H1 (cell line): ENCODE measurements around the gene C16orf54. TPM values are rescaled to one million over a fixed set of nuclear protein-coding genes. Genes with fewer than 3 reads are reported as not detected.

Source experiments
- CTCF ChIA-PET: fragments of 300-600 bp; sonication (Branson Sonifier 250); formaldehyde crosslinking; loops from one replicate; lab custom pipeline; 2021; ENCODE audit not compliant: partially characterized antibody; lab: Charles Lee
- POLR2A ChIA-PET: fragments of 300-600 bp; sonication (Branson Sonifier 250); formaldehyde crosslinking; loops from one replicate; lab custom pipeline; 2021; ENCODE audit warnings: inconsistent platforms; ENCODE audit not compliant: partially characterized antibody; lab: Charles Lee
- DNase-seq, 2 experiments: peaks; one replicate each; pipeline versions ENCODE4 v3.0.0 to v3.0.0-alpha.2; 2010 to 2022; ENCODE audit warnings: low spot score in 2 of 2, low read depth in 1 of 2, mixed read lengths in 1 of 2
- FAIRE-seq: peaks from 2 replicates; lab custom pipeline; 2011; peaks lifted over from hg19 to GRCh38; lab: Jason Lieb, UNC
- H2AFZ ChIP-seq: 2 replicates; pipeline ENCODE4 v1.8.1; 2012; ENCODE audit warnings: low read length, inconsistent platforms
- H2AK5ac ChIP-seq: 2 replicates; pipeline ENCODE4 v1.6.1; 2013; ENCODE audit warnings: low read depth, low read length
- H2BK120ac ChIP-seq: replicated peaks from 2 replicates; pipeline ENCODE3; 2013; ENCODE audit warnings: low read depth, low read length, inconsistent platforms
- H2BK12ac ChIP-seq: 2 replicates; pipeline ENCODE4 v1.6.1; 2013; ENCODE audit warnings: low read depth, low read length
- H2BK15ac ChIP-seq: 2 replicates; pipeline ENCODE4 v1.6.1; 2013; ENCODE audit warnings: low read length
- H2BK20ac ChIP-seq: 2 replicates; pipeline ENCODE4 v1.6.1; 2013; ENCODE audit warnings: low read length
- H2BK5ac ChIP-seq: 2 replicates; pipeline ENCODE4 v1.6.1; 2013; ENCODE audit warnings: low read depth, low read length
- H3K14ac ChIP-seq: 2 replicates; pipeline ENCODE4 v1.6.1; 2013; ENCODE audit warnings: inconsistent platforms; ENCODE audit not compliant: insufficient read length
- H3K18ac ChIP-seq: 2 replicates; pipeline ENCODE4 v1.6.1; 2013; ENCODE audit warnings: low read length; ENCODE audit errors: extremely low read depth
- H3K23ac ChIP-seq: 2 replicates; pipeline ENCODE4 v1.6.1; 2013; ENCODE audit warnings: inconsistent platforms; ENCODE audit not compliant: insufficient read length
- H3K23me2 ChIP-seq: 2 replicates; pipeline ENCODE4 v1.6.1; 2013; ENCODE audit warnings: low read depth, low read length
- H3K27ac ChIP-seq: 2 replicates; pipeline ENCODE4 v1.6.1; 2011; ENCODE audit warnings: low read depth, low read length, inconsistent platforms
- H3K27me3 ChIP-seq, 4 experiments: replicated peaks in 1 of 4; 1 replicate in 1 of 4; 2 replicates in 3 of 4; pipeline versions ENCODE4 v1.6.1 to v1.8.1; 2011 to 2013; ENCODE audit warnings: low read length in 3 of 4, mild to moderate bottlenecking in 3 of 4, inconsistent platforms in 2 of 4, mixed read lengths in 2 of 4, moderate library complexity in 1 of 4; ENCODE audit not compliant: control insufficient read depth in 3 of 4, insufficient read depth in 3 of 4; ENCODE audit errors: extremely low read depth in 1 of 4
- H3K36me3 ChIP-seq, 4 experiments: 2 replicates each; pipeline versions ENCODE4 v1.6.1 to v1.8.1; 2011 to 2013; ENCODE audit warnings: mild to moderate bottlenecking in 4 of 4, low read length in 3 of 4, moderate library complexity in 2 of 4, control low read depth in 1 of 4, inconsistent platforms in 1 of 4; ENCODE audit not compliant: insufficient read depth in 4 of 4, control insufficient read depth in 2 of 4
- H3K4ac ChIP-seq: replicated peaks from 2 replicates; pipeline ENCODE3; 2013; ENCODE audit warnings: low read length, low read depth, mixed read lengths, inconsistent platforms; ENCODE audit not compliant: insufficient read length
- H3K4me1 ChIP-seq, 4 experiments: replicated peaks in 1 of 4; 1 replicate in 1 of 4; 2 replicates in 3 of 4; pipeline versions ENCODE4 v1.6.1 to v1.8.1; 2011 to 2013; ENCODE audit warnings: low read length in 3 of 4, inconsistent platforms in 2 of 4, mixed read lengths in 1 of 4; ENCODE audit not compliant: insufficient read depth in 4 of 4, control insufficient read depth in 3 of 4
- H3K4me2 ChIP-seq, 2 experiments: 2 replicates each; pipeline versions ENCODE4 v1.6.1 to v1.8.1; 2011 to 2013; ENCODE audit warnings: low read depth in 2 of 2, low read length in 2 of 2, control low read depth in 1 of 2, inconsistent platforms in 1 of 2, mild to moderate bottlenecking in 1 of 2; ENCODE audit not compliant: insufficient read depth in 1 of 2
- H3K4me3 ChIP-seq, 4 experiments: fragments of 200-600, 300-600 bp in 1 of 4; sonication (generic), shearing (Covaris generic), sonication (Bioruptor Twin) in 1 of 4; 2 replicates each; pipeline versions ENCODE4 v1.5.1 to v1.8.1; 2011 to 2016; ENCODE audit warnings: low read length in 4 of 4, low read depth in 3 of 4, control low read depth in 2 of 4, inconsistent platforms in 2 of 4, mild to moderate bottlenecking in 2 of 4, mixed read lengths in 1 of 4, moderate library complexity in 1 of 4; ENCODE audit not compliant: insufficient read depth in 2 of 4; ENCODE audit errors: extremely low read depth in 1 of 4
- H3K56ac ChIP-seq: replicated peaks from 2 replicates; pipeline ENCODE3; 2013; ENCODE audit warnings: low read depth, mild to moderate bottlenecking, mixed read lengths, low read length, inconsistent platforms; ENCODE audit not compliant: insufficient read length
- H3K79me1 ChIP-seq: 2 replicates; pipeline ENCODE4 v1.6.1; 2013; ENCODE audit warnings: low read depth, low read length, control low read depth
- H3K79me2 ChIP-seq, 2 experiments: 2 replicates each; pipeline versions ENCODE4 v1.6.1 to v1.8.1; 2012 to 2013; ENCODE audit warnings: low read length in 2 of 2, mild to moderate bottlenecking in 2 of 2, inconsistent platforms in 1 of 2; ENCODE audit not compliant: insufficient read depth in 2 of 2, control insufficient read depth in 1 of 2
- H3K9ac ChIP-seq, 4 experiments: replicated peaks in 1 of 4; 1 replicate in 1 of 4; 2 replicates in 3 of 4; pipeline versions ENCODE4 v1.6.1 to v1.8.1; 2011 to 2013; ENCODE audit warnings: low read depth in 3 of 4, low read length in 3 of 4, control low read depth in 2 of 4, mild to moderate bottlenecking in 2 of 4, moderate library complexity in 2 of 4, inconsistent platforms in 1 of 4; ENCODE audit errors: extremely low read depth in 1 of 4
- H3K9me3 ChIP-seq, 2 experiments: 2 replicates each; pipeline versions ENCODE4 v1.6.1 to v1.8.1; 2012 to 2013; ENCODE audit warnings: mild to moderate bottlenecking in 2 of 2, moderate library complexity in 2 of 2, control low read depth in 1 of 2, inconsistent platforms in 1 of 2, low read depth in 1 of 2, low read length in 1 of 2, mixed read lengths in 1 of 2; ENCODE audit not compliant: insufficient read depth in 2 of 2
- H4K20me1 ChIP-seq, 2 experiments: replicated peaks in 1 of 2; 2 replicates each; pipeline versions ENCODE3 to v1.8.1; 2011 to 2013; ENCODE audit warnings: inconsistent platforms in 2 of 2, low read length in 2 of 2, mild to moderate bottlenecking in 1 of 2; ENCODE audit not compliant: insufficient read depth in 2 of 2, control insufficient read depth in 1 of 2
- H4K5ac ChIP-seq: 2 replicates; pipeline ENCODE4 v1.6.1; 2013; ENCODE audit warnings: low read length, low read depth, mixed read lengths, inconsistent platforms; ENCODE audit not compliant: insufficient read length
- H4K8ac ChIP-seq: 2 replicates; pipeline ENCODE4 v1.8.0; 2013; ENCODE audit warnings: mild to moderate bottlenecking, moderate library complexity, low read length, inconsistent platforms; ENCODE audit not compliant: insufficient read depth; ENCODE audit errors: extremely low read depth
- H4K91ac ChIP-seq: replicated peaks from 2 replicates; pipeline ENCODE3; 2013; ENCODE audit warnings: low read length, mixed read lengths, inconsistent platforms; ENCODE audit not compliant: insufficient read length
- BCL11A ChIP-seq, 2 experiments: IDR thresholded peaks; one replicate each; pipeline ENCODE4 v1.6.1; 2011; ENCODE audit warnings: low read depth in 2 of 2, low read length in 2 of 2, mild to moderate bottlenecking in 2 of 2
- POLR2A ChIP-seq, 2 experiments: IDR thresholded peaks; 1 replicate in 1 of 2; 2 replicates in 1 of 2; pipeline ENCODE4 v1.6.1; 2011; ENCODE audit warnings: low read depth in 2 of 2, low read length in 2 of 2, mild to moderate bottlenecking in 2 of 2; ENCODE audit errors: control extremely low read depth in 1 of 2
- WGBS, 2 experiments: shearing (Covaris generic) in 1 of 2; methylation state at CpG; one replicate each; pipeline versions ENCODE4 v1.1.6 to v1.1.7; 2013 to 2015; ENCODE audit warnings: low lambda C conversion rate in 2 of 2, mixed read lengths in 2 of 2, inconsistent platforms in 1 of 2, low coverage in 1 of 2, missing lambda C conversion rate in 1 of 2; ENCODE audit not compliant: insufficient replicate concordance in 2 of 2, insufficient coverage in 1 of 2, insufficient read length in 1 of 2; ENCODE audit errors: extremely low coverage in 1 of 2, missing lambda C conversion rate in 1 of 2; 5-methylcytosine and 5-hydroxymethylcytosine counted together
- polyA plus RNA-seq, 7 experiments: library from polyadenylated mRNA; depleted of rRNA in 3 of 7; stranded (reverse) in 5 of 7; unstranded in 2 of 7; fragments of >200 nt in 5 of 7; fragments of 200-250 nt in 2 of 7; gene quantifications; 1 replicate in 5 of 7; 2 replicates in 1 of 7; 4 replicates in 1 of 7; pipeline versions ENCODE4 v1.2.1 to v1.2.3, GENCODE V29; 2011 to 2013; ENCODE audit warnings: missing spikeins in 2 of 7, mixed read lengths in 2 of 7
- total RNA-seq: library from RNA; stranded (reverse); fragmentation: NEBNext Ultra II Directional; extraction: Animal tissue kit (Norgen Biotek cat#: 25700); gene quantifications from 2 replicates; pipeline ENCODE4 v1.2.1, GENCODE V29; 2021
- TF ChIP-seq, protein P1 (sequence below): IDR thresholded peaks from 2 replicates; pipeline ENCODE4 v1.6.1; 2012; ENCODE audit warnings: low read length, inconsistent platforms

Gene C16orf54
- total and polyA plus RNA-seq, 2 of the 8 experiments (the other 6 are each of a cell fraction or from before 2014, with no cell fraction given), result not detected

- Histone ChIP-seq H4K5ac (no peak overlapping the region), H2BK120ac (no peak overlapping the region), H2BK20ac (no peak overlapping the region), H3K4ac (no peak overlapping the region), H3K4me2 (no peak overlapping the region), H3K4me3 (no peak overlapping the region), H3K27me3 (no peaks in the 10 kb centered on the region), H2AFZ (no peak overlapping the region), H3K56ac (no peak overlapping the region), H2BK15ac (no peak overlapping the region), H4K91ac (no peak overlapping the region), H3K14ac (no peak overlapping the region), H3K23ac (no peak overlapping the region), H3K23me2 (no peaks in the 10 kb centered on the region), H3K79me1 (no peaks in the 10 kb centered on the region), H3K4me1 (peaks cover 0 to 4% (median 2%) of the 10 kb centered on the region in 4 experiments; a peak in 4 of 7 replicates), H3K36me3 (peaks cover 0 to 8% (median 0%) of the 10 kb centered on the region in 4 experiments; a peak in 2 of 8 replicates), H3K18ac (no peak overlapping the region), H2BK12ac (no peak overlapping the region), H3K9ac (no peak overlapping the region), H3K79me2 (no peaks in the 10 kb centered on the region), H4K8ac (no peak overlapping the region), H3K9me3 (peaks cover 8 to 9% of the 10 kb centered on the region in 2 experiments; a peak in 2 of 4 replicates), H3K27ac (no peak overlapping the region), H4K20me1 (peaks cover 6 to 9% of the 10 kb centered on the region in 2 experiments), H2BK5ac (no peak overlapping the region), H2AK5ac (no peak overlapping the region)
- POLR2A ChIA-PET, result interaction anchor here (0.7 to 3.2 kb wide), 12 partner anchors 9 to 1573 kb away, joined by 3 to 12 read pairs (median 6); partner anchors contain the start of genes KIF22 and MAZ
- CTCF ChIA-PET, result interaction anchor here (0.5 to 2.6 kb wide), 12 partner anchors 8 to 60 kb away, joined by 3 to 12 read pairs (median 3); no protein-coding TSS in a partner anchor
- DNase-seq (no peak), FAIRE-seq (no peak)
- TF ChIP-seq, protein P1, sequence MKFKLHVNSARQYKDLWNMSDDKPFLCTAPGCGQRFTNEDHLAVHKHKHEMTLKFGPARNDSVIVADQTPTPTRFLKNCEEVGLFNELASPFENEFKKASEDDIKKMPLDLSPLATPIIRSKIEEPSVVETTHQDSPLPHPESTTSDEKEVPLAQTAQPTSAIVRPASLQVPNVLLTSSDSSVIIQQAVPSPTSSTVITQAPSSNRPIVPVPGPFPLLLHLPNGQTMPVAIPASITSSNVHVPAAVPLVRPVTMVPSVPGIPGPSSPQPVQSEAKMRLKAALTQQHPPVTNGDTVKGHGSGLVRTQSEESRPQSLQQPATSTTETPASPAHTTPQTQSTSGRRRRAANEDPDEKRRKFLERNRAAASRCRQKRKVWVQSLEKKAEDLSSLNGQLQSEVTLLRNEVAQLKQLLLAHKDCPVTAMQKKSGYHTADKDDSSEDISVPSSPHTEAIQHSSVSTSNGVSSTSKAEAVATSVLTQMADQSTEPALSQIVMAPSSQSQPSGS, result peak; percentile 30; the same call in 1 of the 2 replicates
- TF ChIP-seq BCL11A (IDR thresholded peaks at IDR 0.05; ENCODE audit: low read depth in 2 of 2, low read length in 2 of 2) (no peak), POLR2A (IDR thresholded peaks at IDR 0.05; ENCODE audit: control extremely low read depth in 1 of 2, low read depth in 2 of 2, low read length in 2 of 2) (peak in 1 of 2 experiments; percentile 7; a peak in 1 of 3 replicates)
- 93% methylated on average over 27 of the region's 30 CpGs; no CpG with 5 or more reads in 1 of the 2 experiments for WGBS, 2 experiments
Observed at GRCh38 chr16:29747947-29748759, 2.4 kb upstream of the C16orf54 start.
